ENCODE data around the gene NPIPB2. TPM values are rescaled to one million over a fixed set of nuclear protein-coding genes. Genes with fewer than 3 reads are reported as not detected.

NPIPB2 gene
- total and polyA plus RNA-seq, 2 of the 13 experiments (the other 11 are each of a cell fraction or from before 2014, with no cell fraction given): 1.8 to 4.1 TPM

DNA sequence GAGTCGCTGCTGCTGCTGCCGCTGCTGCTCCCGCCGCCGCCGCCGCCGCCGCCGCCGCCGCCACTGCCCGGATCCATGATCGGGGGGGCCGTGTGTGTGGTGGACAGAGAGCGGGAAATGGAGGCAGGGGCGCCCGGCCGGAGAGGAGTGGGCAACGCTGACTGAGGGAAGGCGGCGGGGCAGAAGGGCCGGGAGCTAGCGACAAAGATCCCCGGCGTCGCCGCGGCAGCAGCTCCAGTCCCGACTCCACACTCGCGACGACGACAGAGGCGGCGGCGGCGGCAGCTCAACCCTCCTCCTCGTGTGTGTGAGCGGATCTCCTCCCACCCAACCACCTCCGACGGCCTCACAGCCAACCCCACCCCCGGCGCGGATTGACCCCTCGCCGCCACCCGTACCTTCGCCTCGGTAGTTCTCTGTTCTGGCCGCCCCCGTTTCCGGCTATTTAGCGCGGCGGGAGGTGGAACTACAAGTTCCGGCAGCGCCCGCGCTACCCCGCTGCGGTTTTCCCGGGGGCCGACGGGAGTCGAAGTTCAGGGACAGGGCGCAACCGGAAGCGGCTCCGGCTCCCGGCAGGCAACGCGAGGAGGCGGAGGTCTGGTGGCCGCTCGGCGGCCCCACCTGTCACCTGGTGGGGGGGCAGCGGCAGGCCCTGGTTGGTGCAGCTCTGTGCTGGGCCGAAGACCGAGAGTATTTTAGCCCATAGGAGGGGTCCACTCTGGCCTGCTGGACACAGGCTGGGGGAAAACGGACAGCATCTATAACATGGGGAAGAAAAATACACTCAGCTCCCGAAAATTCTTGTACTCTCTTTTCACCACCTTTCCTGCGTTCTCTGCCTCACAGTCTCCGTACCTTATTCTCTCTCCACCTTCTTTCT is 26.0 kb downstream of the NPIPB2 start, which contains the start of gene GSPT1 (continued):
- TF ChIP-seq, protein P1, sequence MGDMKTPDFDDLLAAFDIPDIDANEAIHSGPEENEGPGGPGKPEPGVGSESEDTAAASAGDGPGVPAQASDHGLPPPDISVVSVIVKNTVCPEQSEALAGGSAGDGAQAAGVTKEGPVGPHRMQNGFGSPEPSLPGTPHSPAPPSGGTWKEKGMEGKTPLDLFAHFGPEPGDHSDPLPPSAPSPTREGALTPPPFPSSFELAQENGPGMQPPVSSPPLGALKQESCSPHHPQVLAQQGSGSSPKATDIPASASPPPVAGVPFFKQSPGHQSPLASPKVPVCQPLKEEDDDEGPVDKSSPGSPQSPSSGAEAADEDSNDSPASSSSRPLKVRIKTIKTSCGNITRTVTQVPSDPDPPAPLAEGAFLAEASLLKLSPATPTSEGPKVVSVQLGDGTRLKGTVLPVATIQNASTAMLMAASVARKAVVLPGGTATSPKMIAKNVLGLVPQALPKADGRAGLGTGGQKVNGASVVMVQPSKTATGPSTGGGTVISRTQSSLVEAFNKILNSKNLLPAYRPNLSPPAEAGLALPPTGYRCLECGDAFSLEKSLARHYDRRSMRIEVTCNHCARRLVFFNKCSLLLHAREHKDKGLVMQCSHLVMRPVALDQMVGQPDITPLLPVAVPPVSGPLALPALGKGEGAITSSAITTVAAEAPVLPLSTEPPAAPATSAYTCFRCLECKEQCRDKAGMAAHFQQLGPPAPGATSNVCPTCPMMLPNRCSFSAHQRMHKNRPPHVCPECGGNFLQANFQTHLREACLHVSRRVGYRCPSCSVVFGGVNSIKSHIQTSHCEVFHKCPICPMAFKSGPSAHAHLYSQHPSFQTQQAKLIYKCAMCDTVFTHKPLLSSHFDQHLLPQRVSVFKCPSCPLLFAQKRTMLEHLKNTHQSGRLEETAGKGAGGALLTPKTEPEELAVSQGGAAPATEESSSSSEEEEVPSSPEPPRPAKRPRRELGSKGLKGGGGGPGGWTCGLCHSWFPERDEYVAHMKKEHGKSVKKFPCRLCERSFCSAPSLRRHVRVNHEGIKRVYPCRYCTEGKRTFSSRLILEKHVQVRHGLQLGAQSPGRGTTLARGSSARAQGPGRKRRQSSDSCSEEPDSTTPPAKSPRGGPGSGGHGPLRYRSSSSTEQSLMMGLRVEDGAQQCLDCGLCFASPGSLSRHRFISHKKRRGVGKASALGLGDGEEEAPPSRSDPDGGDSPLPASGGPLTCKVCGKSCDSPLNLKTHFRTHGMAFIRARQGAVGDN (CRISPR knock-in tag; IDR thresholded peaks at IDR 0.05): peak; percentile 94
- TF ChIP-seq, protein P2, sequence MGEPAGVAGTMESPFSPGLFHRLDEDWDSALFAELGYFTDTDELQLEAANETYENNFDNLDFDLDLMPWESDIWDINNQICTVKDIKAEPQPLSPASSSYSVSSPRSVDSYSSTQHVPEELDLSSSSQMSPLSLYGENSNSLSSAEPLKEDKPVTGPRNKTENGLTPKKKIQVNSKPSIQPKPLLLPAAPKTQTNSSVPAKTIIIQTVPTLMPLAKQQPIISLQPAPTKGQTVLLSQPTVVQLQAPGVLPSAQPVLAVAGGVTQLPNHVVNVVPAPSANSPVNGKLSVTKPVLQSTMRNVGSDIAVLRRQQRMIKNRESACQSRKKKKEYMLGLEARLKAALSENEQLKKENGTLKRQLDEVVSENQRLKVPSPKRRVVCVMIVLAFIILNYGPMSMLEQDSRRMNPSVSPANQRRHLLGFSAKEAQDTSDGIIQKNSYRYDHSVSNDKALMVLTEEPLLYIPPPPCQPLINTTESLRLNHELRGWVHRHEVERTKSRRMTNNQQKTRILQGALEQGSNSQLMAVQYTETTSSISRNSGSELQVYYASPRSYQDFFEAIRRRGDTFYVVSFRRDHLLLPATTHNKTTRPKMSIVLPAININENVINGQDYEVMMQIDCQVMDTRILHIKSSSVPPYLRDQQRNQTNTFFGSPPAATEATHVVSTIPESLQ (CRISPR knock-in tag; conservative IDR thresholded peaks at IDR 0.05): peak; percentile 95
- TF ChIP-seq ZNF670 (CRISPR knock-in tag; IDR thresholded peaks at IDR 0.05; ENCODE audit: borderline replicate concordance) (no peak; the same call in 1 of the 2 replicates), ZFP36L1 (CRISPR knock-in tag; IDR thresholded peaks at IDR 0.05) (peak; percentile 89), SMARCE1 (IDR thresholded peaks at IDR 0.05; ENCODE audit: borderline replicate concordance) (no peak), ASH2L (IDR thresholded peaks at IDR 0.05; ENCODE audit: insufficient read length, low read depth, low read length) (peak; percentile 91), POLR2AphosphoS5 (IDR thresholded peaks at IDR 0.05; ENCODE audit: low read depth, low read length) (peak; percentile 92), MBD4 (IDR thresholded peaks at IDR 0.05; ENCODE audit: borderline replicate concordance, low read length) (no peak), ATAD3A (CRISPR knock-in tag; IDR thresholded peaks at IDR 0.05) (no peak; the same call in 1 of the 2 replicates), FOXK1 (CRISPR knock-in tag; IDR thresholded peaks at IDR 0.05; ENCODE audit: borderline replicate concordance, low read depth) (peak; percentile 98), ZNF782 (CRISPR knock-in tag; IDR thresholded peaks at IDR 0.05; ENCODE audit: borderline replicate concordance) (peak; percentile 73; the same call in 1 of the 2 replicates), HMG20A (CRISPR knock-in tag; IDR thresholded peaks at IDR 0.05; ENCODE audit: borderline replicate concordance) (no peak), SIN3A (IDR thresholded peaks at IDR 0.05; ENCODE audit: borderline replicate concordance, low read depth, low read length) (peak; percentile 84), ZBTB39 (CRISPR knock-in tag; IDR thresholded peaks at IDR 0.05) (peak; percentile 96), ZNF292 (CRISPR knock-in tag; IDR thresholded peaks at IDR 0.05; ENCODE audit: borderline replicate concordance, low read depth) (peak; percentile 70; the same call in 1 of the 2 replicates), ZNF180 (CRISPR knock-in tag; IDR thresholded peaks at IDR 0.05; ENCODE audit: borderline replicate concordance, low read depth) (no peak; the same call in 1 of the 2 replicates)
- TF ChIP-seq, protein P3, sequence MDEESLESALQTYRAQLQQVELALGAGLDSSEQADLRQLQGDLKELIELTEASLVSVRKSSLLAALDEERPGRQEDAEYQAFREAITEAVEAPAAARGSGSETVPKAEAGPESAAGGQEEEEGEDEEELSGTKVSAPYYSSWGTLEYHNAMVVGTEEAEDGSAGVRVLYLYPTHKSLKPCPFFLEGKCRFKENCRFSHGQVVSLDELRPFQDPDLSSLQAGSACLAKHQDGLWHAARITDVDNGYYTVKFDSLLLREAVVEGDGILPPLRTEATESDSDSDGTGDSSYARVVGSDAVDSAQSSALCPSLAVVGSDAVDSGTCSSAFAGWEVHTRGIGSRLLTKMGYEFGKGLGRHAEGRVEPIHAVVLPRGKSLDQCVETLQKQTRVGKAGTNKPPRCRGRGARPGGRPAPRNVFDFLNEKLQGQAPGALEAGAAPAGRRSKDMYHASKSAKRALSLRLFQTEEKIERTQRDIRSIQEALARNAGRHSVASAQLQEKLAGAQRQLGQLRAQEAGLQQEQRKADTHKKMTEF (CRISPR knock-in tag; IDR thresholded peaks at IDR 0.05): peak; percentile 99
